Upper lobe of left lung (tissue), 6 donors: ENCODE measurements around the gene ROBO1. TPM values are rescaled to one million over a fixed set of nuclear protein-coding genes. Genes with fewer than 3 reads are reported as not detected.
"Not testable (repeated sequence)": the region's sequence is repeated elsewhere in the genome, so short reads cannot be mapped to it uniquely, and the experiment has no call there.

Source experiments
- ATAC-seq, 2 donors: fragments of 200-7000 bp; cut with Tn5 transposase; one replicate each; pipeline ENCODE4 v1.9.1; 2022; ENCODE audit warnings: mild to moderate bottlenecking in 2 of 2, moderate library complexity in 2 of 2; ENCODE audit not compliant: low FRiP score in 2 of 2
- DNase-seq, 2 donors: peaks; one replicate each; pipeline ENCODE4 v3.0.0-alpha.2; 2019 to 2020
- H3K27ac ChIP-seq, 4 donors: fragments of 200-600 bp; sonication (generic); one replicate each; pipeline ENCODE4 v1.5.1; 2016 to 2019
- H3K27me3 ChIP-seq, 4 donors: fragments of 200-600 bp; sonication (generic); one replicate each; pipeline ENCODE4 v1.5.1; 2017 to 2019
- H3K36me3 ChIP-seq, 4 donors: fragments of 200-600 bp; sonication (generic); one replicate each; pipeline ENCODE4 v1.5.1; 2016 to 2019
- H3K4me1 ChIP-seq, 4 donors: fragments of 200-600 bp; sonication (generic); one replicate each; pipeline ENCODE4 v1.5.1; 2018 to 2019
- H3K4me3 ChIP-seq, 4 donors: fragments of 200-600 bp; sonication (generic); one replicate each; pipeline ENCODE4 v1.5.1; 2017 to 2019; ENCODE audit warnings: mild to moderate bottlenecking in 2 of 4, moderate library complexity in 1 of 4
- H3K9me3 ChIP-seq, 4 donors: fragments of 200-600 bp; sonication (generic); one replicate each; pipeline ENCODE4 v1.5.1; 2018 to 2019
- EP300 ChIP-seq, 4 donors: sonication (generic); formaldehyde crosslinking; IDR thresholded peaks; one replicate each; pipeline ENCODE4 v1.5.1; 2017; ENCODE audit warnings: antibody characterized with exemption in 4 of 4, control low read depth in 2 of 4
- POLR2A ChIP-seq, 4 donors: fragments of 450-650 bp; IDR thresholded peaks; one replicate each; pipeline ENCODE4 v1.5.1; 2016 to 2017; ENCODE audit warnings: antibody characterized with exemption in 4 of 4, mild to moderate bottlenecking in 2 of 4
- POLR2AphosphoS5 ChIP-seq, 2 donors: sonication (generic); formaldehyde crosslinking; IDR thresholded peaks; one replicate each; pipeline ENCODE4 v1.5.1; 2017; ENCODE audit warnings: antibody characterized with exemption in 2 of 2
- WGBS, 2 donors: methylation state at CpG; one replicate each; pipeline ENCODE4 v1.1.5; 2017 to 2018; 5-methylcytosine and 5-hydroxymethylcytosine counted together
- total RNA-seq, 6 donors: library from RNA; depleted of rRNA in 4 of 6; stranded (reverse); fragments of >200 nt in 4 of 6; gene quantifications; one replicate each; pipeline versions ENCODE4 v1.1.0 to v1.2.1, GENCODE V29; 2016 to 2021
- TF ChIP-seq, protein P1 (sequence below), 6 experiments: fragments of 450-650 bp in 4 of 6; fragments of 200-600 bp in 2 of 6; sonication (generic) in 2 of 6; IDR thresholded peaks; one replicate each; pipeline ENCODE4 v1.5.1; 2016 to 2019; ENCODE audit warnings: antibody characterized with exemption in 6 of 6
- donor health status: DM: no; HTN: no; CAD: no; lungs with moderate emphysema.
- donor health status: DM: no; HTN: yes; CAD: no; lungs with severe emphysema.

ROBO1 gene
- total RNA-seq, 6 donors from 2014 or later, result 10.5 to 29.0 (median 18.0) TPM

- no peak for DNase-seq
- Histone ChIP-seq H3K4me3 (no peak overlapping the region), H3K36me3 (no peaks in the 10 kb centered on the region), H3K9me3 (no peaks in the 10 kb centered on the region), H3K4me1 (no peaks in the 10 kb centered on the region), H3K27me3 (no peaks in the 10 kb centered on the region), H3K27ac (no peak overlapping the region)
- ATAC-seq, result no peak
- WGBS, 2 donors, result 78 to 84% methylated on average over 1 of the region's 1 CpG
- TF ChIP-seq POLR2A (IDR thresholded peaks at IDR 0.05) (no peak), EP300 (IDR thresholded peaks at IDR 0.05) (no peak), POLR2AphosphoS5 (IDR thresholded peaks at IDR 0.05) (no peak)
- TF ChIP-seq, protein P1, sequence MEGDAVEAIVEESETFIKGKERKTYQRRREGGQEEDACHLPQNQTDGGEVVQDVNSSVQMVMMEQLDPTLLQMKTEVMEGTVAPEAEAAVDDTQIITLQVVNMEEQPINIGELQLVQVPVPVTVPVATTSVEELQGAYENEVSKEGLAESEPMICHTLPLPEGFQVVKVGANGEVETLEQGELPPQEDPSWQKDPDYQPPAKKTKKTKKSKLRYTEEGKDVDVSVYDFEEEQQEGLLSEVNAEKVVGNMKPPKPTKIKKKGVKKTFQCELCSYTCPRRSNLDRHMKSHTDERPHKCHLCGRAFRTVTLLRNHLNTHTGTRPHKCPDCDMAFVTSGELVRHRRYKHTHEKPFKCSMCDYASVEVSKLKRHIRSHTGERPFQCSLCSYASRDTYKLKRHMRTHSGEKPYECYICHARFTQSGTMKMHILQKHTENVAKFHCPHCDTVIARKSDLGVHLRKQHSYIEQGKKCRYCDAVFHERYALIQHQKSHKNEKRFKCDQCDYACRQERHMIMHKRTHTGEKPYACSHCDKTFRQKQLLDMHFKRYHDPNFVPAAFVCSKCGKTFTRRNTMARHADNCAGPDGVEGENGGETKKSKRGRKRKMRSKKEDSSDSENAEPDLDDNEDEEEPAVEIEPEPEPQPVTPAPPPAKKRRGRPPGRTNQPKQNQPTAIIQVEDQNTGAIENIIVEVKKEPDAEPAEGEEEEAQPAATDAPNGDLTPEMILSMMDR (IDR thresholded peaks at IDR 0.05), result no peak
Observed at GRCh38 chr3:78762121-78762520, 1005.7 kb downstream of the ROBO1 start.

GRCh38 chr3:78761126-78761525, 1006.7 kb downstream of the ROBO1 start:
- 57 to 60% methylated on average over 2 of the region's 2 CpGs for WGBS, 2 donors
- ATAC-seq, result no peak
- no peak for DNase-seq
- no peak overlapping the region for H3K27ac ChIP-seq
- H3K27me3 ChIP-seq, result no peaks in the 10 kb centered on the region
- no peaks in the 10 kb centered on the region for H3K4me1 ChIP-seq
- TF ChIP-seq, protein P1 (IDR thresholded peaks at IDR 0.05), result no peak
- no peak for TF ChIP-seq EP300 (IDR thresholded peaks at IDR 0.05)
- no peak for TF ChIP-seq POLR2AphosphoS5 (IDR thresholded peaks at IDR 0.05)
- no peak for TF ChIP-seq POLR2A (IDR thresholded peaks at IDR 0.05)
- no peak overlapping the region for H3K4me3 ChIP-seq
- no peaks in the 10 kb centered on the region for H3K36me3 ChIP-seq
- H3K9me3 ChIP-seq, result no peaks in the 10 kb centered on the region

DNA sequence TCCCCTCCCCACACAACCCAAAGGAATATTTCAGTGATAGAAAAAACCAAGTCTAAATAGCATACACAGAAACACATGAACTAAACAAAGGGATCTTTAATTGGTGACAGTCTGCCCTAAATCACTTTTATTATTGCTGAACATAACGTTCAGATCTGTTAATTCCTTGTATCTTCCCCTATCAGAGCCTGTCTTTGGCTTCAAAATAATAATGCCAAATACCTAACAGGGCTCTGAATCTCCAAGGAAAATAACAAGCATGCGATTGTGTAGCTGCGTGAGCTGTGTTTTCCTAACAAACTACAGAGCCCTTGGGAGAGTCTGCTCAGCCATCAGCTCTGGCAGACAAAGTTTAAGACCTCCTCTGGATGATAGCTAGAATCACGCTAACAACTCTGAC, 1010.1 kb downstream of the ROBO1 start:
- TF ChIP-seq POLR2A (IDR thresholded peaks at IDR 0.05) (no peak), EP300 (IDR thresholded peaks at IDR 0.05) (no peak), POLR2AphosphoS5 (IDR thresholded peaks at IDR 0.05) (no peak)
- TF ChIP-seq, protein P1 (IDR thresholded peaks at IDR 0.05), result no peak
- Histone ChIP-seq H3K36me3 (no peaks in the 10 kb centered on the region), H3K27me3 (no peaks in the 10 kb centered on the region), H3K4me1 (no peaks in the 10 kb centered on the region), H3K9me3 (no peaks in the 10 kb centered on the region), H3K4me3 (no peak overlapping the region), H3K27ac (no peak overlapping the region)
- DNase-seq (no peak), ATAC-seq (no peak)
- 72 to 84% methylated on average over 4 of the region's 4 CpGs for WGBS, 2 donors

DNA sequence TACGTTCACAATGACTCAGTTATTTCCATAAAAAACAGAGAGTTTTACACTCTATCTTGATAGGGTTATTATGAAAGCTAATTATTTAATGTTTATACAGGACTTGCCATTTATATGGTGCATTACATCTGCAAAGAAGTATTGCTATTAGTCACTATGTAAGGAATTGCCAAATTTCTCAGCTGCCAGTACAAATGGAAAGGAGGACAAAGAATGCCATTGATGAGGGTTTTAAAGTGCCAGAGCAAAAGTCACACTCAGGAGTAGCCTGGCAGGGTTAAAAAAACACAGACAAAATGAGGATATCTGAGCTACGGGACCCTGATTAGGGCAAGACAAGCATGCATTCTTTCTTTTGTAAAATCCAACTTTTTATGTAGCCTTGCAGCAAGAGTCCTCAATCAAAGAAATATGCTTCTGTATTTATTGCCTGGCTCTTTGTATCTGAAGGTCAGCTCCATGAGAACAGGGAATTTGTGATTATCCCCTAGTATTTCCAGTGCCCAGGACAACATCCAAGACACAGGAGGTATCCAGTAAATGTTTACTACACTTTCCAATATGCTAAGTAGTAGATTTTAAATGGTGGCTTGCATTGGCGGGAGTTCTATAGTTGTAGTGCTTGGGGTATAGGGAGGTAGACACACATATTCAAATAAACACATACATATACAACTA, 1013.6 kb downstream of the ROBO1 start:
- Histone ChIP-seq H3K27me3 (no peaks in the 10 kb centered on the region), H3K36me3 (no peaks in the 10 kb centered on the region), H3K27ac (no peak overlapping the region), H3K4me3 (no peak overlapping the region), H3K4me1 (no peaks in the 10 kb centered on the region), H3K9me3 (no peaks in the 10 kb centered on the region)
- ATAC-seq, result no peak
- WGBS, 2 donors, result 73 to 80% methylated on average over 3 of the region's 3 CpGs
- DNase-seq, result no peak
- no peak for TF ChIP-seq POLR2AphosphoS5 (IDR thresholded peaks at IDR 0.05)
- TF ChIP-seq, protein P1 (IDR thresholded peaks at IDR 0.05), result no peak
- TF ChIP-seq POLR2A (IDR thresholded peaks at IDR 0.05), result no peak
- no peak for TF ChIP-seq EP300 (IDR thresholded peaks at IDR 0.05)

DNA sequence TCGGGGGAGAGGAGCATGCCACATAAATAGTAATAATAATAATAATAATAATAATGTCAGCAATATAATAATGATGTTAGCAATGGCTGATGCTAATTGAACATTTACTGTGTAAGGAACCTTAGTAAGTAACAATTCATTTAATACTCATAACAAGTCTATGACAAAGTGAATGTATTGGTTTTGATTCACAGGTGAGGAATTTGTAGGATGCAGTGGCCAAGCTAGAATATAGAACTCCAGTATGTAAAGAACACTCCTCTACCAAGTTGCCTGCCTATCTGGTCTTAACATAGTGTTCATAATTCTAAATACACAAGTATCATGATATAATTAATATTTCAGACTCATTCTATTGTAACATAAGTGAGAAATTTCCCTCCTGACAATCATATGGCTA, 1016.5 kb downstream of the ROBO1 start:
- Histone ChIP-seq H3K36me3 (no peaks in the 10 kb centered on the region), H3K4me3 (no peak overlapping the region), H3K9me3 (no peaks in the 10 kb centered on the region), H3K27ac (no peak overlapping the region), H3K4me1 (no peaks in the 10 kb centered on the region), H3K27me3 (no peaks in the 10 kb centered on the region)
- ATAC-seq (no peak), DNase-seq (no peak)
- TF ChIP-seq POLR2A (IDR thresholded peaks at IDR 0.05) (no peak), EP300 (IDR thresholded peaks at IDR 0.05) (no peak), POLR2AphosphoS5 (IDR thresholded peaks at IDR 0.05) (no peak)
- TF ChIP-seq, protein P1 (IDR thresholded peaks at IDR 0.05), result no peak
- 87 to 89% methylated on average over 1 of the region's 1 CpG for WGBS, 2 donors

- H3K36me3 ChIP-seq, H3K4me3 ChIP-seq, H3K9me3 ChIP-seq, DNase-seq, H3K27ac ChIP-seq, H3K27me3 ChIP-seq, ATAC-seq, H3K4me1 ChIP-seq: not testable (repeated sequence)
- WGBS, 2 donors, result 63 to 73% methylated on average over 3 of the region's 3 CpGs
Observed at GRCh38 chr3:78750291-78750690, 1017.5 kb downstream of the ROBO1 start.
